GM23248 (cell line): ENCODE results near the gene ENOX1. TPM values are rescaled to one million over a fixed set of nuclear protein-coding genes. Genes with fewer than 3 reads are reported as not detected.

ENCODE experiments used
- DNase-seq: peaks from one replicate; pipeline ENCODE4 v3.0.0-alpha.2; 2015
- H2AFZ ChIP-seq: fragments of 200-600 bp; sonication (generic); 2 replicates; pipeline ENCODE4 v1.6.1; 2016; ENCODE audit warnings: antibody characterized with exemption
- H3F3A ChIP-seq: fragments of 200-600 bp; sonication (generic); 2 replicates; pipeline ENCODE4 v1.6.1; 2016; ENCODE audit warnings: mild to moderate bottlenecking, antibody characterized with exemption, mixed run types; ENCODE audit not compliant: insufficient read depth
- H3K27ac ChIP-seq: fragments of 200-600 bp; sonication (generic); 2 replicates; pipeline ENCODE4 v1.5.1; 2016; ENCODE audit warnings: mild to moderate bottlenecking
- H3K27me3 ChIP-seq: fragments of 200-600 bp; sonication (generic); replicated peaks from 2 replicates; pipeline ENCODE4 v1.6.1; 2016; ENCODE audit warnings: mild to moderate bottlenecking; ENCODE audit not compliant: insufficient read depth
- H3K36me3 ChIP-seq: fragments of 200-600 bp; sonication (generic); 2 replicates; pipeline ENCODE4 v1.6.1; 2016; ENCODE audit warnings: low read depth, mild to moderate bottlenecking
- H3K4me1 ChIP-seq: fragments of 200-600 bp; sonication (generic); 2 replicates; pipeline ENCODE4 v1.6.1; 2016; ENCODE audit warnings: mild to moderate bottlenecking; ENCODE audit not compliant: insufficient read depth
- H3K4me2 ChIP-seq: fragments of 200-600 bp; sonication (generic); one replicate; pipeline ENCODE4 v1.6.1; 2016; ENCODE audit warnings: mild to moderate bottlenecking; ENCODE audit not compliant: unreplicated experiment
- H3K4me3 ChIP-seq: fragments of 200-600 bp; sonication (generic); 2 replicates; pipeline ENCODE4 v1.5.1; 2016; ENCODE audit warnings: mild to moderate bottlenecking
- H3K79me2 ChIP-seq: fragments of 200-600 bp; sonication (generic); 2 replicates; pipeline ENCODE4 v1.6.1; 2016; ENCODE audit warnings: mild to moderate bottlenecking; ENCODE audit not compliant: insufficient read depth
- H3K9ac ChIP-seq: fragments of 200-600 bp; sonication (generic); 2 replicates; pipeline ENCODE4 v1.6.1; 2016; ENCODE audit warnings: mild to moderate bottlenecking
- H3K9me2 ChIP-seq: fragments of 200-600 bp; sonication (generic); 2 replicates; pipeline ENCODE4 v1.6.1; 2016; ENCODE audit warnings: mixed run types, mild to moderate bottlenecking, moderate library complexity; ENCODE audit not compliant: insufficient read depth
- H3K9me3 ChIP-seq: fragments of 200-600 bp; sonication (generic); one replicate; pipeline ENCODE4 v1.6.1; 2017; ENCODE audit warnings: low read depth
- H4K20me1 ChIP-seq: fragments of 200-600 bp; sonication (generic); 2 replicates; pipeline ENCODE4 v1.6.0; 2016; ENCODE audit not compliant: insufficient read depth
- EZH2 ChIP-seq: fragments of 200-600 bp; sonication (generic); IDR thresholded peaks from 2 replicates; pipeline ENCODE4 v1.6.1; 2018; ENCODE audit warnings: antibody characterized with exemption, mild to moderate bottlenecking; ENCODE audit not compliant: insufficient read depth, poor library complexity, severe bottlenecking
- EZH2phosphoT487 ChIP-seq: fragments of 200-600 bp; sonication (generic); IDR thresholded peaks from 2 replicates; pipeline ENCODE4 v1.6.1; 2018; ENCODE audit warnings: antibody characterized with exemption, moderate library complexity, mild to moderate bottlenecking, low read depth; ENCODE audit not compliant: insufficient read depth
- WGBS, 2 experiments: methylation state at CpG; one replicate each; pipeline ENCODE4 v1.1.6; 2015 to 2017; ENCODE audit warnings: low lambda C conversion rate in 2 of 2, low coverage in 1 of 2; ENCODE audit errors: missing lambda C conversion rate in 2 of 2; 5-methylcytosine and 5-hydroxymethylcytosine counted together
- in situ Hi-C: fragments of 300-500 bp; cut with MboI; formaldehyde crosslinking; loops from 2 replicates; pipeline ENCODE4 v1.15.0; 2020
- polyA plus RNA-seq: library from polyadenylated mRNA; unstranded; fragments of >200 nt; fragmentation: Nextera tagmentation; extraction: Ambion mirVana; gene quantifications from 2 replicates; pipeline ENCODE4 v1.2.1, GENCODE V29; 2016
- total RNA-seq: library from RNA; depleted of rRNA; stranded (reverse); fragments of >200 nt; shearing (Covaris generic); gene quantifications from 2 replicates; pipeline ENCODE4 v1.2.3, GENCODE V29; 2014

ENOX1 gene
- total and polyA plus RNA-seq, 2 experiments from 2014 or later: 1.8 to 3.2 TPM

DNA sequence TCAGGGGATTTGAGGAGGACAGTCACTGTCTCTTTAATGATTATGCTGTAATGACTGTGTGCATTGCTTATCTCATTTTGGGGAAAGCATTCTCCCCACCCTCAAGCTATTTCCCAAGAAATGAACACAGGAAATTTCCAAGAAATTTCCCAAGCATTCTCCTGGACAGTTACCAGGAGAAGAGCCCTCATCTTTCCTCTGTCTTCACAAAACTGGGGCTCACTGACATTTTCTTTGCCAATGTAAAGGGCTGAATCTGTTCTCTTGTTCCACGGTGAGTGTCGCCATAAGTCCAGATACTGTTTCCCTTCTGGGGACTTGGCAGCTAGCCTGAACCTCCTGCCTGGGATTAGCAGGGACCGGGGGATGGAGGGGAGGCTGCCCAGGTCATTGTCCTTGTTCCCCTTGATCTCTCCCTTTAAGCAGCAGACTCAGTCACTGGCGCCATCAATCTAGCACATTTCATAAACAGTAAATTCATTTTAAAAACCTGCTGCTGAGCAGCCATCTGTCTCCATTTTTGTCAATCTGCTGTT, 590.6 kb downstream of the ENOX1 start:
- DNase-seq: peak; percentile 16
- 0 out of 2 replicates have a peak, but pooled peaks cover 8% of the 10 kb centered on the region for H3K27me3 ChIP-seq
- TF ChIP-seq EZH2phosphoT487 (no peak), EZH2 (no peak)
- H3K9ac ChIP-seq: no peak overlapping the region
- H3K4me1 ChIP-seq: no peaks in the 10 kb centered on the region
- no peak overlapping the region for H3K4me2 ChIP-seq
- H3K79me2 ChIP-seq: no peaks in the 10 kb centered on the region
- 0 out of 2 replicates have a peak overlapping the region, but pooled peaks have one; percentile 18 for H2AFZ ChIP-seq
- H3F3A ChIP-seq: no peaks in the 10 kb centered on the region
- no peak overlapping the region for H3K4me3 ChIP-seq
- 29 to 32% methylated on average over 4 of the region's 4 CpGs for WGBS, 2 experiments
- in situ Hi-C loops: no loop called here
- no peak overlapping the region for H3K27ac ChIP-seq
- no peaks in the 10 kb centered on the region for H3K9me2 ChIP-seq
- H3K9me3 ChIP-seq: no peaks in the 10 kb centered on the region
- H3K36me3 ChIP-seq: no peaks in the 10 kb centered on the region
- no peaks in the 10 kb centered on the region for H4K20me1 ChIP-seq

DNA sequence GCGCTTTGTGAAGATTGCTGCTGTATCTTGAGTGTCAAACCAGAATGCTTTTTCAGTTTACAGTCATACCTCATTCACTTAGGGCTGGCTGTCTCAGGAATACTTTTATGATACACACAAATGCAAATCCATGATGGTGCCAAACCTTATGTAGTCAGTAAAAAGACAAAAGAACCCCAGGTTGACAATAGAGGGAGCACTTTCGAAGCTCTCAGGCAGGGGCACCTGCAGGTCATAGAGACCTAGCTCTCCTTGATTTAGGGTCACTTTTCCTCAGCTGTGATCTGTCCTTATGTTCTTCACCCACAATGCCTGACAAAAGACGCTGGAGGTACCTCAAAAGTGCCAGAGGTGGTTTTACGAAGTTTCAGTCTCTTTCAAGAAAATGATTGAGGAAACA, 591.2 kb downstream of the ENOX1 start:
- Histone ChIP-seq H3K9ac (no peak overlapping the region), H3K36me3 (no peaks in the 10 kb centered on the region), H3K4me2 (no peak overlapping the region), H3K4me1 (no peaks in the 10 kb centered on the region), H3K79me2 (no peaks in the 10 kb centered on the region), H4K20me1 (no peaks in the 10 kb centered on the region), H3K9me3 (no peaks in the 10 kb centered on the region), H3F3A (no peaks in the 10 kb centered on the region), H3K27ac (no peak overlapping the region), H3K4me3 (no peak overlapping the region), H3K9me2 (no peaks in the 10 kb centered on the region), H2AFZ (no peak overlapping the region), H3K27me3 (0 out of 2 replicates have a peak, but pooled peaks cover 8% of the 10 kb centered on the region)
- TF ChIP-seq EZH2phosphoT487 (no peak), EZH2 (no peak)
- in situ Hi-C loops: no loop called here
- 73 to 74% methylated on average over 4 of the region's 4 CpGs for WGBS, 2 experiments
- no peak for DNase-seq

DNA sequence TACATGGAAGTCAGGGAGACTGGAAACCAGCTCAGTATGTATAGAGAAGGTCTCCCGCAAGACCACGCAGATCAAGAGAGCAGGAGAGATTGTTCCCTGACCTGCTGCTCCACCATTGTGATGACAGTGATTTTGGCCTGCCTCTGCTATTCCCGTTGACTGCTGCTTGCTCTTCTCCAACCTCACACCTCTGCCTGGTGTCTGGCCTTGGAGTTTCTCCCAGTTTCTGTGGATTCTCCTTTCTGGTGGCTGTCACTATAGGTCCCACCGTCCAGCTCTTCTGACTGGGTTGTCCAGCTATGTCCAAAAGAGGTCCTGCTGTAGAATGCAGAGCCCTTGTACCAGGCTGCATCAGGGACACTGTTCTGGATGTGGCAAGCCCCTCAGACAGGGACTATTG, 591.7 kb downstream of the ENOX1 start:
- no peaks in the 10 kb centered on the region for H4K20me1 ChIP-seq
- H3K4me3 ChIP-seq: no peak overlapping the region
- no peaks in the 10 kb centered on the region for H3K4me1 ChIP-seq
- H3K27ac ChIP-seq: no peak overlapping the region
- no peaks in the 10 kb centered on the region for H3F3A ChIP-seq
- H3K9me2 ChIP-seq: no peaks in the 10 kb centered on the region
- H3K79me2 ChIP-seq: no peaks in the 10 kb centered on the region
- 77 to 86% methylated on average over 3 to 4 of the region's 4 CpGs for WGBS, 2 experiments
- no peak for TF ChIP-seq EZH2phosphoT487
- no peak for TF ChIP-seq EZH2
- in situ Hi-C loops: no loop called here
- H3K9ac ChIP-seq: no peak overlapping the region
- H3K27me3 ChIP-seq: 0 out of 2 replicates have a peak, but pooled peaks cover 8% of the 10 kb centered on the region
- H3K9me3 ChIP-seq: no peaks in the 10 kb centered on the region
- no peaks in the 10 kb centered on the region for H3K36me3 ChIP-seq
- no peak overlapping the region for H2AFZ ChIP-seq
- H3K4me2 ChIP-seq: no peak overlapping the region
- no peak for DNase-seq

- in situ Hi-C loops: no loop called here
- TF ChIP-seq EZH2phosphoT487 (no peak), EZH2 (no peak)
These were observed 592.9 kb downstream of the ENOX1 start for GRCh38 chr13:43193789-43194420.

More at GRCh38 chr13:43193789-43194420, 592.9 kb downstream of the ENOX1 start:
- no peak for DNase-seq
- Histone ChIP-seq H3K9ac (no peak overlapping the region), H3K27me3 (0 out of 2 replicates have a peak, but pooled peaks cover 8% of the 10 kb centered on the region), H3K36me3 (no peaks in the 10 kb centered on the region), H4K20me1 (no peaks in the 10 kb centered on the region), H2AFZ (no peak overlapping the region), H3K9me2 (no peaks in the 10 kb centered on the region), H3K79me2 (no peaks in the 10 kb centered on the region), H3K4me3 (no peak overlapping the region), H3K4me2 (no peak overlapping the region), H3K4me1 (no peaks in the 10 kb centered on the region), H3F3A (no peaks in the 10 kb centered on the region), H3K9me3 (no peaks in the 10 kb centered on the region), H3K27ac (no peak overlapping the region)
- 87 to 88% methylated on average over 14 of the region's 14 CpGs for WGBS, 2 experiments
